ENCODE results near the gene PLXNA4. TPM values are rescaled to one million over a fixed set of nuclear protein-coding genes. Genes with fewer than 3 reads are reported as not detected.

The PLXNA4 gene
- total and polyA plus RNA-seq, 9 of the 15 experiments (the other 6 are each of a cell fraction or from before 2014, with no cell fraction given) = under 0.01 to 0.09 TPM; not detected in 7

DNA sequence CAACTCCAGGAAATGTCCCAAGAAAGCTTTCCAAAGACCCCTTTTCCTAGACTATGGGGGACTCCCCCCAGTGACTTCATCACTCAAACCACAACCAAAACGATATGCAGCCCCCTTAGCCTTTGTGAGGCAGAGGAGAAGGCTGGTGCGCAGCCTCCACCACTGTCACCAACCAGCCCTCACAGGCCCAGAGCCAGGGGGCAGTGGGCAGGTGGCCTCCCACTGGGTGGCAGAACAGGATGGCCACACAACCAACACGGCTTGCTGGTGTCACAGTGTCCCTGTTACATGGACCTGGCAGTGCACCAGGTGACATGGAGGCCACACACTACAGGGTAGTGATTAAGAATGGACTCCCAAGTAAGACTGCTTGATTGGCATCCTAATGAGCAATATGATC, 172.0 kb downstream of the PLXNA4 start (continued):
- TF ChIP-seq RBBP5 (IDR thresholded peaks at IDR 0.05; ENCODE audit: borderline replicate concordance, insufficient read depth, low read length, poor library complexity, severe bottlenecking) (no peak), ZFP30 (CRISPR knock-in tag; IDR thresholded peaks at IDR 0.05; ENCODE audit: borderline replicate concordance) (no peak)
- TF ChIP-seq, protein P1, sequence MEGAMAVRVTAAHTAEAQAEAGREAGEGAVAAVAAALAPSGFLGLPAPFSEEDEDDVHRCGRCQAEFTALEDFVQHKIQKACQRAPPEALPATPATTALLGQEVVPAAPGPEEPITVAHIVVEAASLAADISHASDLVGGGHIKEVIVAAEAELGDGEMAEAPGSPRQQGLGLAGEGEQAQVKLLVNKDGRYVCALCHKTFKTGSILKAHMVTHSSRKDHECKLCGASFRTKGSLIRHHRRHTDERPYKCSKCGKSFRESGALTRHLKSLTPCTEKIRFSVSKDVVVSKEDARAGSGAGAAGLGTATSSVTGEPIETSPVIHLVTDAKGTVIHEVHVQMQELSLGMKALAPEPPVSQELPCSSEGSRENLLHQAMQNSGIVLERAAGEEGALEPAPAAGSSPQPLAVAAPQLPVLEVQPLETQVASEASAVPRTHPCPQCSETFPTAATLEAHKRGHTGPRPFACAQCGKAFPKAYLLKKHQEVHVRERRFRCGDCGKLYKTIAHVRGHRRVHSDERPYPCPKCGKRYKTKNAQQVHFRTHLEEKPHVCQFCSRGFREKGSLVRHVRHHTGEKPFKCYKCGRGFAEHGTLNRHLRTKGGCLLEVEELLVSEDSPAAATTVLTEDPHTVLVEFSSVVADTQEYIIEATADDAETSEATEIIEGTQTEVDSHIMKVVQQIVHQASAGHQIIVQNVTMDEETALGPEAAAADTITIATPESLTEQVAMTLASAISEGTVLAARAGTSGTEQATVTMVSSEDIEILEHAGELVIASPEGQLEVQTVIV (CRISPR knock-in tag; IDR thresholded peaks at IDR 0.05; ENCODE audit: borderline replicate concordance) = no peak

DNA sequence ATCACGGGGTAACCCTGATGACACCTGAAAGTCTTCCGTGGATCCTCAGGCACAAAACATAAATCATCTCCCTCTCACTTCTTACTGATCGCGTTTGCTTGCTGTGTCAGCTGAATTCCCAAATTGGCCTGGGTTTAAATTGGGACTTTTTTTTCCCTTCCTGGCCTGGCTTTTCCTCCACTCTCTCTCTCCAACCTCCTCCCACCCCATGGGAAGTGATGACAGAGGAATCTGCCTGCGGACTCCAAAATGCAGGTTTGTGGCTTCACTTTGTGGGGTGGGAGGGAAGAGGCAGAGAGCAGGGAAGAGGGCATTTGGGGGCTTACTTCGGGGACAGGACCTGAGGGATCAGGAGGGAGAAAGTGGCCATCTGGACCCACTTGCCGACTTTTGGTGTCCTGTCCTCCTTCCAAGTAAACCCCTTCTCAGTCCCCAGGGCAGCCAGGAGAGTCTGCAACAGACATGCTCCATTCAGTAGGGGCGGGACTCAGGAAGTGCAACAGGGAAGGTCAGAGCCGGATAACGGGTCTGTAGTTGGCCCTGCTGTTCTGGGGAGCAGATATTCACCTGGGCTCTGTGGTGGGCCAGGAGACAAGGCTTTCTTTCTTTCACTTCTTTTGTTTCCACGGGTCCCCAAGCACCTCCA, 172.7 kb downstream of the PLXNA4 start:
- H3K9ac ChIP-seq (ENCODE audit: insufficient read depth in 1 of 2, low read depth in 2 of 2, low read length in 2 of 2) = no peak overlapping the region
- intact Hi-C loops (cut with micrococcal nuclease) = no loop called here
- no peak for FAIRE-seq
- no peaks in the 10 kb centered on the region for H3K4me1 ChIP-seq (replicated peaks in 1 of 2; ENCODE audit: control insufficient read depth in 2 of 2, insufficient read depth in 2 of 2, low read length in 2 of 2)
- H3K27ac ChIP-seq (ENCODE audit: extremely low read depth, low read depth, low read length) = no peak overlapping the region
- TF ChIP-seq ZNF316 (IDR thresholded peaks at IDR 0.05) (peak; percentile 52; the same call in 1 of the 2 replicates), ESRRB (CRISPR knock-in tag; IDR thresholded peaks at IDR 0.05; ENCODE audit: borderline replicate concordance) (no peak), C11orf30 (IDR thresholded peaks at IDR 0.05; ENCODE audit: low read depth) (peak; percentile 40; the same call in 1 of the 2 replicates), MAFG (tag; conservative IDR thresholded peaks at IDR 0.05) (0 out of 2 replicates have a peak, but pooled peaks have one; percentile 13)
- no peaks in the 10 kb centered on the region for H3K9me1 ChIP-seq (ENCODE audit: control insufficient read depth, insufficient read depth, low read length)
- 0% methylated on average over 11 of the region's 11 CpGs for WGBS (ENCODE audit: insufficient coverage, low coverage, missing lambda C conversion rate)
- no peaks in the 10 kb centered on the region for H3K79me2 ChIP-seq (ENCODE audit: control insufficient read depth, insufficient read depth, low read length)
- ChIA-PET POLR2A (interaction anchor here (0.8 kb wide), 1 partner anchor 114 kb away, joined by 3 read pairs; no protein-coding TSS in a partner anchor), CTCF (ENCODE audit: low intra/inter-chr PET ratio) (no interaction called here)
- H3K4me2 ChIP-seq (ENCODE audit: insufficient read depth, low read length) = no peak overlapping the region
- H2AFZ ChIP-seq (ENCODE audit: low read depth, low read length) = no peak overlapping the region
- H3K27me3 ChIP-seq (ENCODE audit: control insufficient read depth in 2 of 2, insufficient read depth in 2 of 2, low read length in 2 of 2) = peaks cover 2 to 46% of the 10 kb centered on the region in 2 experiments; a peak in 3 of 5 replicates
- in situ Hi-C loops (cut with MboI) = no loop called here
- no peaks in the 10 kb centered on the region for H3K9me3 ChIP-seq (replicated peaks; ENCODE audit: control insufficient read depth, insufficient read depth, low read depth, low read length)
- H3K4me3 ChIP-seq = no peak overlapping the region
- BruUV-seq (replicated peaks) = no TSS peak
- no peaks in the 10 kb centered on the region; the same call in 1 of the 2 replicates for H4K20me1 ChIP-seq (replicated peaks; ENCODE audit: control insufficient read depth, insufficient read depth, low read length)
- no peak for ATAC-seq
- H3K36me3 ChIP-seq (ENCODE audit: control insufficient read depth, insufficient read depth, low read length) = no peaks in the 10 kb centered on the region
- no peak for DNase-seq (ENCODE audit: extremely low read depth in 1 of 4, low spot score in 3 of 4)
